G401.6 (cell line): ENCODE measurements around the gene RAP1GAP2.

Experiments
- FAIRE-seq: peaks from 2 replicates; lab custom pipeline; 2012; peaks lifted over from hg19 to GRCh38; lab: Jason Lieb, UNC

The RAP1GAP2 gene

DNA sequence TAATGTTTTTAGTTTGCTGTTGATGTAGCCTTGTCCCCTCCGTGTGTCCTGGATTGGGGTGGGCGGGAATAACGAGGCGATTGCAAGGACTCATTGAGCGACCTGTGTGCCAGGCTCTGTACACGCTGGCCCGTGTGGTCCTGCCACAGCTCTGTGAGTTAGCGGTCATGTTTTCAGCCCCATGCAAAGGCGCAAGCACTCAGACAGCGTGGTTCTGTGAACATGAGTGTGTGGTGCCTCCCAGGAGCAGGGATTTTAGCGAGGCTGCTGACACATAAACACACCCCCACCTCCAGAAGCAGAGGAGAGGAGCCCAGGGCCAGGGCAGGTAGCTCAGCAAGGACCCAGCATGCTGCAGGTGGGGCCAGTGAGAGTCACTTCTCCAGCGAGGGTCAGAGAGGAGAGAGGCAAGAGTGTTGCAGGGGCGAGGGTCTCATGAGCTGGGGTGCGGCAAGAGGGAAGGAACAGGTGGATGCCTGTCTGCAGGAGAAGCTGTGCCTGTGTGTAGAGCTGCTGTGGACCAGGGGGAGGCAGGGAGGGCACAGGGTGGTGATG lies 151.8 kb downstream of the RAP1GAP2 start:
- no peak for FAIRE-seq

DNA sequence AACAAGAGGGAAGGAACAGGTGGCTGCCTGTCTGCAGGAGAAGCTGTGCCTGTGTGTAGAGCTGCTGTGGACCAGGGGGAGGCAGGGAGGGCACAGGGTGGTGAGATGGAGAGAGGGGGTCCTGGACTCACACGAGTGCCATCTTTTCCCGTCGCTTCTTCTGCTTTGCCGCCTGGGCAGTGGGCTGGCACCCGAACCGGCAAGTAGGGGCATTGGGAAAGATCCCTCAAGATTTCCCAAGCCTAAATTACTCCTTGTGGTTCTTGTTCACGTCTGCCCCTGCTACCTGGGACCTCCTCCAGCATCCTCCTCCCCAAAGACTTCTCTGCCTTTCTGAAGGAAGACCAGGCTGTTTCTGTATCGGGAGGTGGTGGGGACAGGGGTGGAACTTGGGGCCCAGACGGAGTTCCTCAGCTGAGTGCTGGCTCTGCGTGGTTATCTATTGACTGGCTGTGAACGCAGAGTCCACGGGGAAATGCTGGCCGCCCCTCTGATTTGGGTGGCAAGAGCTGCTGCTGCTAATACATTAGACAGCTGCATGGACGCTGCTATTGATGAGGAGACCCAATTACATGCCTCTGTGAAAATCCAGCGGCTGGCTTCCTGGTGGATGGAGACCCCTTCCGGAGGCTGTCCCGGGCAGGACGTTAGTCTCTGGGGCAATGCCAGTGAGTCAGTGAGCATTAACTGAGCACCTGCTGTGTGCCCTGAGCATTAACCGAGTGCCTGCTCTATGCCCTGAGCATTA lies 152.7 kb downstream of the RAP1GAP2 start:
- no peak for FAIRE-seq

DNA sequence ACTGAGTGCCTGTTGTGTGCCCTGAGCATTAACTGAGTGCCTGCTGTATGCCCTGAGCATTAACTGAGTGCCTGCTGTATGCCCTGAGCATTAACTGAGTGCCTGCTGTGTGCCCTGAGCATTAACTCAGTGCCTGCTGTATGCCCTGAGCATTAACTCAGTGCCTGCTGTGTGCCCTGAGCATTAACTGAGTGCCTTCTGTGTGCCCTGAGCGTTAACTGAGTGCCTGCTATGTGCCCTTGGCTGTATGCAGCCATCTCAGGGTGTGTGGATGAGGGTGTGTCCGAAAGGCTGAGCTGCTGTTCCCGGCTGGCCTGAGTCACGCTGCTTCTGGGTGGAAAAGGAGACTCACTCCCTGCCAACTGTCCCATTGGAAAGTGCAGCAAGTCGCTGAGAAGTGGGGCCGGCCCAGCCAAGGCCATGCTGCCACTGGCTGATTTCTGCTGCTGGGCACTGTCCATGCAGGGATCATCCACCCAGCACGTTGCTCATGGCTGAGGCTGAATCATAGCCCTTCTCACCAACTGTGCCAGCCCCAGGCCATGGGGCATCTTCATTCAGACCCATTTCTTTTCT lies 153.3 kb downstream of the RAP1GAP2 start:
- no peak for FAIRE-seq

GRCh38 chr17:2950846-2951245 lies 154.6 kb downstream of the RAP1GAP2 start:
- no peak for FAIRE-seq

GRCh38 chr17:2952174-2952845 lies 156.1 kb downstream of the RAP1GAP2 start:
- no peak for FAIRE-seq

- no peak for FAIRE-seq
These were observed 158.7 kb downstream of the RAP1GAP2 start for GRCh38 chr17:2954898-2955445.

- FAIRE-seq, result no peak
These were observed 159.8 kb downstream of the RAP1GAP2 start for GRCh38 chr17:2955931-2956582.

- FAIRE-seq, result no peak
These were observed 161.5 kb downstream of the RAP1GAP2 start for GRCh38 chr17:2957631-2958286.

GRCh38 chr17:2958706-2959222 lies 162.5 kb downstream of the RAP1GAP2 start:
- no peak for FAIRE-seq

DNA sequence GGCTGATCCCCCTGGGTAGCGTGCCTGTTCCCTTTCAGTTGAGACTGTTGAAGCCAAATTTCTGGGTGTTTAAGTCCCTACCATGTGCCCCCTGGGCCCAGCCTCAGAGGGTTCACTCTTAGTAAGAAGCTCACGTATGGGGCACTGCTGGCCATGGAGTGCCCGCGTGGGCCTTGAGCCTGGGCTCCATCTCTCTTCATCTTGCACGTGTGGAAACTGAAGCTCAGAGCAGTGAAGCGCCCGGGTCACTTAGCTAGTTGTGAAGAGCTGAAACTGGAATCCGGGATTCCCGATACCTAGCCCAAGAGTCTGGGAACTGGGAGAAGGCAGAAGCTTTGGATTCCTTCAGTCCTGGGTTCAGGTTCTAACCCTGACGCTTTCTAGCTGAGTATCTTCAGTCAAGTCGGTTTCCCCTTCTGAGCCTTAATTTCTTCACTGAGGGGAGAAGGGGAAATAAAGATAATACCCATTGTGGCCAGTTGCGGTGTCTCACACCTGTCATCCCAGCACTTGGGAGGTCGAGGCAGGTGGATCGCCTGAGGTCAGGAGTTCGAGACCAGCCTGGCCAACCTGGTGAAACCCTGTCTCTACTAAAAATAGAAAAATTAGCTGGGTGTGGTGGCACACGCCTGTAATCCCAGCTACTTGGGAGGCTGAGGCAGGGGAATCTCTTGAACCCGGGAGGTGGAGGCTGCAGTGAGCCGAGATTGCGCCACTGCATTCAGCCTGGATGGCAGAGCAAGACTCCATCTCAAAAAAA lies 163.3 kb downstream of the RAP1GAP2 start:
- FAIRE-seq, result no peak

GRCh38 chr17:2961446-2961845 lies 165.2 kb downstream of the RAP1GAP2 start:
- no peak for FAIRE-seq

GRCh38 chr17:2962236-2962635 lies 166.0 kb downstream of the RAP1GAP2 start:
- no peak for FAIRE-seq

DNA sequence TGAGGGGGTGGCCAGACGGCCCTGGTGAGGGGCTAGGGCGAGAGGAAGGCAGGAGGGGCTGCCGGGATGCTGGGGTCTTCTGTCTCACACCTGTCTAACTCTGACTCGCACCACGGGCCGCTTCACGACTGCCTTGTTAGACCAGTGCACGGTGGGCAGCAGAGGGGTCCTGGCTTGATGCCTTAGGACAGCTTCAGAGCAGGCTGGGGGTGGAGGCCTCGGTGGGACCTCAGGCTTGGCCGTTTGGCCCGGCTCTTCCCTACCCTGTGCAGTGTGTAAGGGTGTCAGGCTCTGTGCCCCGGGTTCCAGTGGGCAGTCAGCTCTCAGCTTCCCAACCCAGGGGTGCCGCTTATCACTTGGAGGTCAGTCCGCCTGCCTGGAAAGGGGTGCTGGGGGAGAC lies 166.5 kb downstream of the RAP1GAP2 start:
- no peak for FAIRE-seq

DNA sequence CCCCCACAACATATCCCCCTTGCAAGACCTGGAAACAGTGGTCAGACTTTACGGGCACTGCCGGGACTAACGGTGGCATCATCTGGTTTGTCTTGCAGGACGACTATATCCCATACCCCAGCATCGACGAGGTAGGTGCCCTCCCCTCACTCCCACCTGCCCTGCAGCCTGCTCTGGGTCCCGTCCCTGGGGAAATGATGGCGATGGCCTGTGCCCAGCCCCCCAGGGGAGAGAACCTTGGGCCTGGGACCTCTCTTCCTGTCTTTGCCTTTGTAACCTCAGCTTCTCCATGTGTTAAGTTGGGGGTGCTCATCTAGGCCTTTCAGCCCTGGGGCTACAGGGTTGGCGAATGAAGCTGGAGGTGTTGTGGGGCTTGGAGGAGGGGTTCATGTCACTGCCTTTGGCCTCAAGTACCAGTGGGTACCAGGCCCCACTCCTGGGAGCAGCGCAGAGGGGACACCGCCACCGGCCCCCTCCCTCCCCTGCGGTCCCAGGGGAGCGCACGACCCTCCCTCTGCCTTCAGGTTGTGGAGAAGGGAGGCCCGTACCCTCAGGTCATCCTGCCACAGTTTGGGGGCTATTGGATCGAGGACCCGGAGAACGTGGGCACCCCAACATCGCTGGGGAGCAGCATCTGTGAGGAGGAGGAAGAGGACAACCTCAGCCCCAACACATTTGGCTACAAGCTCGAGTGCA lies 167.2 kb downstream of the RAP1GAP2 start:
- FAIRE-seq, result no peak

DNA sequence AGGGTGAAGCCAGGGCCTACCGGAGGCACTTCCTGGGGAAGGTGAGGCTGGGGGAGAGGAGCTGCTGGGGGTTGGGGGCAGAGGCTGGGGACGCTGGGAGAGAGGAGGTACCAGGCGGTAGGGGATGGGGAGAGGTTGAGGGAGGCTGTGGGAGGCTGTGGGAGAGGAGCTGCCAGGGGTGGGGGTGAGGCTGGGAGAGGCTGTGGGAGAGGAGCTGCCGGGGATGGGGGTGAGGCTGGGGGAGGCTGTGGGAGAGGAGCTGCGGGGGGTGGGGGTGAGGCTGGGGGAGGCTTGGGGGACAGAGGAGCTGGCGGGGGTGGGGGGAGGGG lies 167.8 kb downstream of the RAP1GAP2 start:
- FAIRE-seq, result no peak

DNA sequence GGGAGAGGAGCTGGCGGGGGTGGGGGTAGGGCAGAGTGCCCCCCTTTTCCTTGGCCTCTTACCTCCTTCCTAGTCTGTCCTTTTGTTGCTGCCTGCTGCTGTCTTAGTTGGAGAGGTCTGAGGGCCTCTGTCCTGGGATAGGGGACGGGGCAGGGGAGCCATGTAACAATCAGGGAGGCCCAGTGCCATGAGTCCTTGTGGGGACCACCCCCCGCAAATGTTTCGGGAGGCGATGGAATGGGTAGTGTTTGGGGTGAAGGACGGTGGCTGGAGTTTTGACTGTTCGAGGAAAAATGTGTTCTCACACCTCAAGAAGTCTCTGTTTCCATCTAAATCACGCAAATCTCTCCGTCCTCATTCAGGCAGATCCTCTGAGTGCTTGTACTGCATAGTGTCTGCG lies 168.1 kb downstream of the RAP1GAP2 start:
- no peak for FAIRE-seq

DNA sequence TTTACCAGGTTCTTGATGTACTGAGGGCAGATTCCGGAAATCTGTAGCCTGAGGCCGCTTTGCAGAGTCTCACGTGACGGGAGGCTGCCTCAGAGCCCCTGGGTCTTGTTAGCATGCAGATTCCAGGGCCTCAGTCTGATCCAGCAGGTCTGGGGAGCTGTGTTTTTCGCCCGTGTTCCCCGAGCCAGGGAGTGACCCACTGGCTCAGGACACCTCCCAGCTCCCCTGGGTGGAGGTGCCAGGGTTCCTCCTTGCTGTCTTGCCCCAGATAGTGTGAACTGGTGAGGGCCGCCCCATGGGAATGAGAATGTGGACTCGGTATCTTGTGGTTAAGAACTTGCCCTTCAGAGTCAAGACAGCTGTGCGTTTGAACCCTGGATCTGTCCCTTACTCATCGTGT lies 168.6 kb downstream of the RAP1GAP2 start:
- no peak for FAIRE-seq

GRCh38 chr17:2965621-2966595 lies 169.7 kb downstream of the RAP1GAP2 start:
- no peak for FAIRE-seq

DNA sequence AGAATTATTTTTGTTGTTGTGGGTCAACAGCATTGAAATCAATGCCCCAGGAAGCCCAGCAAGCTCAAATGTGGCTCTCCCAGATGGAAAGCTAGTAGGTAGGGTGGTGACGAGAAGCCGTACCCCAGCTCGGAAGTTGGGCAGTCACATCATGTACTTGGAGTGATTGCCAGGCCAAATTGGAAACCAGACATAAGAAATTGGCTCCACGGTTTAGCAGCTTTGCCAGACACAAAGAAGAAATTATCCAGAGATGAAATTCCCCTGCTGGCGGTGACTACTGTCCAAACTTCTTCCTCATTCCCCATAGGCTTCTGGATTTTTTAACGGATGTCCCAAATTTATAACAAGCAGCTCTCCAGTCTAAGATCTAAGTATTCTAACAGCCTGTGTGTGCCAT lies 171.3 kb downstream of the RAP1GAP2 start:
- FAIRE-seq, result no peak
